Esophagus mucosa (tissue), 1 donor: Measurements from ENCODE around the gene SCUBE1. TPM values are rescaled to one million over a fixed set of nuclear protein-coding genes. Genes with fewer than 3 reads are reported as not detected.

Source experiments
- ATAC-seq: fragments of 200-7000 bp; cut with Tn5 transposase; one replicate; pipeline ENCODE4 v1.9.1; 2020
- total RNA-seq: library from RNA; stranded (reverse); gene quantifications from one replicate; pipeline ENCODE4 v1.2.4, GENCODE V29; 2023
- donor health status: DM: yes; HTN: yes; CAD: no.

Gene SCUBE1
- total RNA-seq, 1 donor from 2014 or later: 0.80 TPM

DNA sequence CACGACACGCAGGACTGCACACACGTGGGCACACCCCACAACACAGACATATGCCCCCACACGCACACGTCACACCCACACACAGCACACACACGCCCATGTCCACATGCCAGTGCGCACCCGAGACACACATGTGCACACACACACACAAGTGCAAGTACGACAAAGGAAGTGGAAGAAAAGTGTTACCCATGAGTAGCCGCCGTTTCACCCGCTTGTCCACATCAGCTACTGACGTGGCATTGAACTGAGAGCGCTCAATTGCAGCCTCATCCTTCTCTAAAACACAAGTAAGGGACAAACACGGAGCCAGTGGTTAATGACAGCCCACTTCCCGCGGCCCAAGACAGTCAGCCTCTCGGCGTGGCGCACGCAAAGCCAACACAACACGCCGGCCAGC lies 87.9 kb downstream of the SCUBE1 start:
- ATAC-seq: no peak

DNA sequence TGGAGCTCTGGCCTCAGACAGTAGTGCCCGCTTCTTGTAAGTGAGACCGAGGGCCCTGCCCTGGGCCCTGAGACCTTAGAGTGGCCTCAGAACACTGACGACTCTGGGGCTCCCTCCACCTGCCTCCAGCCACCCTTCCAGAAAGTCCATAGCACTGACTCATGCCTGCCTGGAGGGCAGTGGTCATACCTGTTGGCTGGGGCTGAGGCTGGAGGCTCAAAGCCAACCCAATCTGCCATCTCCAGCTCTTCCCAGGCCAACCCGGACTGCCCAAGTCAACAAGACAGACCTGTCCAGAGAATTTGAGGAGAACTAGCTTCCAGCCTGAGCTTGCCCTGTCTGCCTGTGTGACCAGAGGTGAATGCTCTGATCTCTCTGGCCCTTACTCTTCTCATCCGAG lies 89.3 kb downstream of the SCUBE1 start:
- no peak for ATAC-seq

DNA sequence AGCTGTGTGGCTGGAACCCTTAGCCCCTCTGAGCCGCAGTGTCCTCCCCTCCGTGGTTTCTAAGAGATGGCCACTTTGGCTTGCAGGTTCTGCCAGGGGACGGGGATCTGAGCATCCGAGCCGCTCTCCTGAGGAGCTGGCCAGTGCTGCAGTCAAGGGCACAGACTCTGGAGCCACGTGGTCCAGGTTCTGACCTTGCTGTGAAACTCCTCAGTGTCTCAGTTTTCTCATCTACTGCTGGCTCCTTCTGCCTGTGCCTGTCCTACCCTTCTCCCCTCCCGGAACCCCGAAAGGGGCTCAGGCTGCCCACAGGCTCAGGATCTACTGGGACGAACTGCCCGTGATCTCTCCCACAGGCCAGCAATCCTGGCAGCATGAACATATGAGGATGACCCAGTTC lies 90.9 kb downstream of the SCUBE1 start:
- no peak for ATAC-seq

DNA sequence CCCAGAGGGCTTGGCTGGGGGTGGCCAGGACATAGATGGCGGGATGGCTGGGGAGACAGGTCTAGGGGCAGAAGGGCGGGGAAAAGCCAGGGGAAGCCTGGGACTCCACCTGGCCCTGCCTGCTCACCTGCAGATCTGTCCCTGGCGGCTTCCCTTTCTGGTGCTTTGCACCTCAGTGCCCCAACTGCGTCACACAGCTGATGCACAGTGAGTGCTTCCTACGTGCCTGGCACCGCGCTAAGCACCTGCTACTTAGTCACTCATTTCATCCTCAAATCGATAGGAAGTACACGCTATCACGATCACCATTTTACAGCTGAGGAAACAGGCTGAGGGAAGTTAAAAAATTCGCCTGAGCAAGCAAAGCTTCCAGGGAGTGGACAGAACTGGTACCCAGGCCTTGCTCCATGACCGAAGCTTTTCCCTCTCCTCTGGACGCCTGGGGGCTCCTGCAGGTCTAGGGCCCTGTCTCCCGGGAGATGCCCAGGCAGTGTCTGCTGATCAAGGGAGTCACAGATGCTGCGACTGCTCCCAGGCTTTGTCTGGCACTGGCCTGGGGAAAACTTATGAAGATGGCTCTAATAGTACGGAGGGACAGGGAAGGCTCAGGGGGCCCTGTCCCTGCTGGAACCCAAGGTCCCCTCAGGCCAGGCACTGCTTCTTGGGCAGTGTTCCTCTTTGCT lies 93.2 kb downstream of the SCUBE1 start:
- no peak for ATAC-seq

DNA sequence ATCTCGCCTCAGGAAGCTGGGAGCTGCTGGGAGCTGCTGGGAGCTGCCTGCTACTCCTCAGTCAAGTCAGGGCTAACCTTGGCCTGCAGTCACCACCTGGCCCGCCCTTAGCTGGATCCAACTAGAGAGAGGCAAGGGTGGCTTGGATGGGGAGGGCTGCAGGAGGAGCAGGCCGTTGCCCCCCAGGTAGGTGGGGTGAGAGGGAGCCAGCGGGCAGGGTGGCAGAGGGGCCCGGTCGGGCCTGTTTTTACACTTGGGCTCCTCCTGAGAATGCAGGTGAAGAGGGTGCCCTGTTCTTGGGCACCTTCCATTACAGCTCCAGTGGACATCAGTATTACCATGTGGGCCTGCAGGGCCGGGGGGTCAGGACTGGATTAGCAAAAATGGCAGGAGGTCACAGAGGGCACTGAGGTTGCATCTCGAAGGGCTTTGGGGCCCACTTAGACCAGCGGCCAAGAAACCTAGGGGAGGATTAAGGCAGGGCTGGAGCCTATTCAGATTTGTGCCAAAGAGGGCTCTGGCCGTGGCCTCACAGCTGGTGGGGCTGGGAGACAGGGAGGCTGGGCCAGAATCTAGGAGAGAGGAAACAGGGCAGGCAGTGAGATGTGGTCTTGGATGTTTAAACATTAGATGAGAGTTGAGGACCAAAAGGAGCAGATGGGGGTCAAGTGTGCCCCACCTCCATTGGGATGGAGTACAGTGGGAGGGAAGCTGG lies 95.5 kb downstream of the SCUBE1 start:
- ATAC-seq: no peak

DNA sequence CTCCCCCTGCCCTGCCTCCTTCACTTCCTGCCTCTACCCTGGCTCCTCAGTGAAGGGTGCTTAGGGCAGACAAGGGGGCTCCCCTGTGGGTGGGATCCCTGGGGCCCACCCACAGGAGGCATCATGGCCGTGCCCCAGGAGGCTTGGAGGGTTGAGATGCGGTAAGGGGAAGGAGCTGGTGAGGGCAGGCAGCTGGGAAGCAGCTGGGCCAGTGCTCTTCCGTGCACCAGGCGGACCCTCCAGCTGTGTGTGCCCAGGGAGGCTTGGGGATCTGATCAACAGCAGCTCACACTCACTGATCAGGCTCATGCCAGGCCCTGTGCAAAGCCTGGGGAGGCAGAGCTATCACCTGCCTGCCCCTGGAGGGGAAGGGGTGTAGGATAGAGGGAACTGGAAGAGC lies 97.0 kb downstream of the SCUBE1 start:
- ATAC-seq: no peak

DNA sequence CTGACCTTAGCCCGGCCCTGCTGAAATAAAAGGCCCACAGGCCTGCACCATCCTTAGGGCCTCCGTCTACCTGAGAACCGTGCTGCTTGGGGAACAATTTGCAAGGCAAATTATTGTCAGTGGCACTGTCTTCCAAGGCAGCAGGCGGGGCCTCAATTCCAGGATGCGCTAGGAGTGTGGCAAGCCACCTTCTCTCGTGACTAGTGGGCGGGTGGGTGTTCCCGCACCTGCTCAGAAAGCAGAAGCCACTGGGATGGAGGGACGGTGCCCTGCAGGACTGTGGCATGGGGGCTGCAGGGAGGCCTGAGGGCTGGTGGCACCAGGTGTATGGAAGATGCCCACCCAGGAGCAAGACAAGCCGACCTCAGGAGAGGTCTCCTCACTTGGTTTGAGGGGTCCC lies 97.5 kb downstream of the SCUBE1 start:
- ATAC-seq: no peak

DNA sequence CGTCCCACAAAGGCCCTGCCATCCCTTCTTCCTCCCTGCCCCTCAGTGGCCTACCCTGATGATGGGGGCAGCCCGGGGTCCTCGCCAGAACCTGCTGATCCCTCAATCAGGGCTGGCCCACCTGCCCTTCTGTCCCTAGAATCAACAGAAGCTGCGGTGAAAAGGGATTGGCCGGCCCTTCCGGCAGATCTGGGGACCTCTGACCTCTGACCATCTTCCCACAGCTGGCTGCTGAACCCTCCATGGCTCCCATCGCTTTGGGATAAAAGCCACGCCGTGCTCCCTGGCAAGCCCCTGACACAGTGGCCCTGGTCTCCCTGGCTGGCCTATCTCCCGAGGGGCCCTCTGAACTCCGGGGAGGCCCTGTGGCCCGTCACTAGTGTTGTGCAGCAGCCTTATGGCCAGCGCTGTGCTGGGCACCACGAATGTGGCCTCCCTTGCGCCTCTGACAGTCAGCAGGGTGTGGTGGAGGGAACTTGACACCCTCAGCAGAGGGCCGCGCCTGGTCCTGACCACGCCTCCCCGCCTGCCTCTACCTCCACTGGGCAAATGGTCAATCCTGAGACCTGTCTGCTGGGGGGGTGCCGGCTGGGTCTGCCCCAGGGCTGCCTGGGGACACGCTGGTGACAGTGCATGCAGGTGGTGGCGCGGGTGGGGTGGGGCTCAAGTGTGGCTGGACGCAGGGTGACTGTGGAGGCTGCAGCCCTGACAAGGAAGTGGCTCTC lies 98.2 kb downstream of the SCUBE1 start:
- no peak for ATAC-seq

DNA sequence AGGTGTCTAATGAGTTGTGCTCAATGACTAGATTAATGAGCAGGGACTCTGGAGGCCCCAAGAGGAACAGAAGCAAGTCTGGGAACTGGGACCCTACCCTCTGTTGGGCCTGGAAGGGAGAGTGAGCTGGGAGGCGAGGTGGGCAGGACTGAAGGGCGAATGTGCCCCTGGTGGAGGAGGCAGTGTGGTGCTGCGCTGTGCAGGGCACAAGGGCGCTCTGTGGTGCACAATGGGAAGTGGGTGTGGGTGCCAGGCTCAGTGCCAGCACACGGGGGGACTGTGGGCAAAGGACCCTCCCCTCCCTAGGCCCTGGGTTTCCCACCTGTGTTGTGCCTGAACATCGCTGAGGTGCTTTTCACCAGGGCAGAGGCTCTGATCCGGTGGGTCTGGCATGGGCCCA lies 98.8 kb downstream of the SCUBE1 start:
- ATAC-seq: no peak

DNA sequence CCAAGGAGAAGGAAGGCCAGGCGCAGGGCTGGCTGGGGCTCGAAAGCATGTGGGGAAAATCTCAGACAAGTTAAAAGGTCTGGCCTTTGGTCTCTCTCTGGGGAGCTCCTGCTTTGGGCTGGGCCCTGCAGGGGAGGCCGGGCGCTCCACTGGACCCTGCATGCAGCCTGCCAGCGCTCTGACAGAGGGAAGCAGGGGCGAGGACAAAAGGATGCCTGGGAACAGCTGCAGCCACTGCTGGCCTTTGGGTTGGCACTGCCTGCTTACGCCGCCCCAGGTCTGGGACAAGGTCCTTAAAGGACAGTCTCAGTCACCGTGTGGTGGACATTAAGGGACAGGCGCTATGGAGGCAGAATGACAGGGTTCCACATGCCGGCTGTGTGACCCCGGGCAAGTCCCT lies 99.8 kb downstream of the SCUBE1 start:
- no peak for ATAC-seq

DNA sequence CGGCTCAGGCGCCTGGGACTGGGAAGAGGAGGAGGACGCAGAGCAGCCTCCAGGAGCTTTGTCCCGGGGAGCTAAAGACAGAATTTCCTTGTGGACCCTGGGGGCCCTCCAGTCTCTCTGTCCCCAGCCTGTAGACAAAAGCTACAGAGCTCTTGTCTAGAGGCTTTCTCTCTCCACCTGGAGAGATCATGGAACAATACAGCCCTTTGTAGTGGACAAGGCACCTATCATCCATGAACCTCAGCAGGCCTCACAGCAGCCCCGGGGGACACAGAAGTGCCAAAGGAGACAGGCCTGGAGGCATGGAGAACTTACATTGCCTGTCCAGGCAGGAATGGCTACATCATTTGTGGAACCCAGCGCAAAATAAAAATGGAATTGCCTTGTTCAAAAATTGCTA lies 100.5 kb downstream of the SCUBE1 start:
- ATAC-seq: no peak

DNA sequence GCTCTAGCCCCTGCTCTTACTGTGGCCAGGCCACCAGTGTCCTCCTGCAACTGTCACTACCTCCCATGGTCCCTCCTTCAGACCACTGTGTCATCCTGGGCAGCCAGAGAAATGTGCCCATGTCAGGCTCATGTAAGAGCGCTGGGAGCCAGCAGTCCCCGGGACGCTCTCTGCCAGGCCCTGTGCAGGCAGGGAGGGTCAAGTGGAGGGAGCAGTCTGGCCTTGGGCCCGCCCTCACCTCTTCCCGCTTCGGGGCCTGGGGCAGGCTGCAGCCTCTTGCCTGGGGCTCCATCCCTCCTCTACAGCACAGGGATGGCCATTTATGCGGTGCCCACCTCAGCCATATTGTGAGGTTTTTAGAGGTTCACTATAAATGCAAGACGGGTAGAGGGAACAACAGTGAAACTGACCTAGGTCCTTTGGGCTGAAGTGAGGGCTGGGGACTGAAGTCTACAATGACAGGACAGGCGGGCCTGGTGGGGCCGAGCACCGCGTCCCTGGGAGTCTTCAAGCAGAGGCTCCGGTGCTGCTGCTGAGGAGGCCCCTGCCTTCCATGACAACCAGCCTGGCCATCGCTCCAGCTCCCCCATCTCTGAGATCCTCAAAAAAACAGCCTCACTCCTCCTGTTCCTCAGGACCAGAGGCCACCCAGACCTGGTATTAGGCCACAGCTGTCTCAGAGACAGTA lies 101.3 kb downstream of the SCUBE1 start:
- no peak for ATAC-seq

DNA sequence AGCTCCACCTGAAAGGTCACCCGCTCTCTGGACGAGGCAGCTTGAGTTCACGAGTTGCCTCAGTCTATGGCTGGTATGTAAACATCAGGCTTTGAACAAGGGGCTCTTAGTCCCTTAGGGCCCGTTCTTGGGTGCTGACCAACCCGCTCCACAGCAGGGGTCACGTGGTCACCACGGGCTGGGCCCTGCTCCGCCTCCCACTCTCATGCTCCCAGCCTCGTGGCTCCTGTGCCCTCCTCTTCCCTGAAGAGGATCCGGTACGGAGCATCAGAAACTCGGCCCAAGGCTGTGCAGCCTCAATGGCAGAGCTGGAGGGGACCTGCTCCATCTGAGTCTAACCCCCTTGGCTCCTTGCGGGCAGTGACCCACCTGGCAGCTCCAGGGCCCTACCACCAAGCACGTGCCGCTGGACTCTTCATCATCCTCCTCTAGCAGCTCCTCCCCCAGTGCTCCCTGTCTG lies 102.0 kb downstream of the SCUBE1 start:
- no peak for ATAC-seq

DNA sequence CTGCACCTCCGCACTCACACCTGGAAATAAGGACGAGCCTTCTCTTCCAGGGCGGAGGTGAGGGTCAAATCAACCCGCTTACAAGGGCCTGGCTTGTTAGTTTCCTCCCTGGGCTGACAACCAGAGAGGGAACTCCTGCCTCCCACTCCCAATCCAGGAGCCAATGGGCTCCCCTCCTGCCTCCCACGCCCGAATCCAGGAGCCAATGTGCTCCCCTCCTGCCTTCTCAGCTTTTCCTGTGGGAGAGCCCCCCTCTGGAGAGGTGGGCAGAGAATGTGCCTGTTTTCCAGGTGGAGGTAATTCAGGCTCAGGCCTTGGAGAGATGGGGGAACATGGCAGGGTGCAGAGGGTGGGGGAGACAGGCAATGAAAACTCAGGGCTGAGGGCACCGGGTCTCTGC lies 102.6 kb downstream of the SCUBE1 start:
- no peak for ATAC-seq

DNA sequence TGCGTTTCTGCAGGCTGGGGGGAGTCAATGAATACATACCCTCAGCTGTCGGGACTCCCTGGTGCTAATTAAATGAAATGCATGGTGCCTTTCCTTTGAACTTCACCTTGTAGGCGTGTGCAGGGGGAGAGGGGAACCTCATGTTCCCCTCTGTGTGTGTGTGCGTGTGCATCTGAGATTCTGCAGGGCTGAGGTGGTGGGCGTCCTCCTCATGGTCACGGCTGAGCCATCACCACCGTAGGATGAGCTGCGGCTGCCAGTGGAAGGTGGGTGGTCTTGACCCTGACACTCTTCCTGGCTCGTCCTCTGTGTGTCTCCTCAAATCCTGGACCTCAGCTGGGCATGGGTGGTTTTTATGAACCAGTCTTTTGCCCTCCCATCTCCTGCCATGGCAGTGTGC lies 103.2 kb downstream of the SCUBE1 start:
- ATAC-seq: no peak

DNA sequence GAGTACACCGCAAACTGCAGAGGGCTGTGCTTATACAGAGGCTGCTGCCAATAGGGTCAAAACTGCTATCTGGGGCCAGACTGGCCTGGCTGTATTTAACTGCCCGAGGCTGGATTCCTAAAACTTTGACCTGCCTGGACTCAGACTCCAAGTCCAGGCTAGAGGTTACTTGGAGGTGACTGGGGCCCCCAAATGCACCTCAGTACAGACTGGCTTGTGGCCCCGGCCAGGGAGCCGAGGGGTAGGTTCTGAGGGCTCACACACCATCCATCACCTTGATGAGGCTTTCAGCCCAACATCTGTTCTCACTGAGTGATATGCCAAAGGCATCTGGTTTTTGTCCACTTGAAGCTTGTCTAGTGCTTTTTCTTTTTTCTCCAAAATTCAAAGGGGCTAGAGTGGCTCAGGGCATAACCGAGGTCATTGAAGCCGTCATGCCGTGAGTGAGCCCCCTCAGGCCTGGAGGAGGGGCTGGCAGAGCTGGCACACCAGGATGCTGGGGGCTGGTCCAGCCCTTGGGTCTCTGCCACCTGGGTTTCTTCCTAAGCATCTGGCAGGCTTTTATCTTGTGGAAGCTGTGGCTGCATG lies 103.9 kb downstream of the SCUBE1 start:
- ATAC-seq: no peak

DNA sequence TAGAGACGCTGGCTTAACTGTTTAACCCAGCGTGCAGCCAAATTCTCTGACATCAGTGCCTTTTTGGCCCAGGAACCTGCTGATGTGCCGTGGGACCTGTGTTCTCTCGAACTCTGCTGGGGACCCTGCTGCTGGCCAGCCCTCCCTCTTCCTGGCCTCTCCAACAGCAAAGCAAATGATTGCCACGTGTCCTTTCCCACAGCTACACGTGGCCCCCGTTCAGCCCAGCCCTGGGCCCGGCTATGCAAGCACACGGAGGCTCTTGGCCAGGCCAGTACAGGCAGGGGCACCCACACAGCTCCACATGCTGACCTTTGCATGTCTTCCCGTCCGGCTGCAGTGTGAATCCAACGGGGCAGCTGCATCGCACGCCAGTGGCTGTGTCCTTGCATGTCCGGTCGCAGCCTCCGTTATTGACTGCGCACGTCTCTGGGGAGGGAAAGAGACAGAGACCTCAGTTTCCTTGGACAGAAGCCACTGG lies 104.6 kb downstream of the SCUBE1 start:
- no peak for ATAC-seq

DNA sequence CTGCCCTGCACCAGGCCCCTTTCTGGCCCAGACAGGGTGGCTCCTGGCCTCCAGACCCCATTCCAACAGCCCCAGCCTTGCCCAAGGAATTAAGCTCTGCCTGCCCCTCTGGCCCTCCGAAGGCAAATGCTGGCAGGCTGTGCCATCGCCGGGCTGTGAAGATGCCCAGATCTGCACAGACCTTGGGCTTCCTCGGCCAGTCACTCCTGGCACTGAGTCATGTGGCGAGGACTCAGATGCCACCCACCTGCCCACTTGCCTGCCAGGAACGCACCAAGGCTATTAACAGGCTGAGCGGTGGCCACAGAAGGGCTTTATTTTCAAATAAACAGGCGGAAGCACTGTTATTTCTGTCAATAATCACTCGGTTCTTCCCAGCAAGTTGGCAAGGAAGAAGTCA lies 105.9 kb downstream of the SCUBE1 start:
- no peak for ATAC-seq

DNA sequence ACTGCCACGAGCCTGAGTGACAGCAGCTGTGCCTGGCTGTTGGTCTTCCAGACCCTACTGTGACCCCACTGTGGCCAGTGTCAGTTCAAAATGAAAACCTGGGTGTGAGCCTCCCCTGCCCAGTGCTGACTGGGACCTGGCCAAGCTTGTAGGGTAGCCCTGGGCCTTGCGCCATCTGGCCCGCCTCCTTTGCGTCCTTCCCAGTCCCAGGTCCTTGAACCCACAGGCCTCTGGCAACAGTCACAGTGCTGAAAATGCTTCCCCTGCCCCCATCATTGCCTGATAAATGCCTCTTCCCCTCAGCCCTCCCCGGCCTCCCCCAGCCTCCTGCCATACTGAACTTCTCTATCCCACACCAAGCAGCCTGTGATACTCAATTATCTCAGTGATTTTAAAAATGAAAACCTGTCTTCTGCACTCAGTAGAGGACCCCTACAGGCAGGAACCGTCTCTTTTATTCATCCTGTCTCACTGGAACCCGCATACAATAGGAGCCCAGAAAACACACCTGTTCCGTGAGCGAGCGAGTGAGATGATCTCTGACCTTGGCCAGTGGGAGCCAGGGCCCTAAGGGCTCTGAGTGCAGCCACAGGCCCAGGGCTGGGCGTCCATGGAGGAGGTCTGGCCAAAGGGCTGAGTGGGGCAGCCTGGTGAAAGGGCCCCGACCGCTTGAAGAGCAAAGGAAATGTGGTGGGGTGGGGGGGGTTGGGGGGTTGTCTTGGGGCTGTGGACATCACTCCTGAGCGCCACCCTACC lies 106.6 kb downstream of the SCUBE1 start:
- ATAC-seq: no peak

DNA sequence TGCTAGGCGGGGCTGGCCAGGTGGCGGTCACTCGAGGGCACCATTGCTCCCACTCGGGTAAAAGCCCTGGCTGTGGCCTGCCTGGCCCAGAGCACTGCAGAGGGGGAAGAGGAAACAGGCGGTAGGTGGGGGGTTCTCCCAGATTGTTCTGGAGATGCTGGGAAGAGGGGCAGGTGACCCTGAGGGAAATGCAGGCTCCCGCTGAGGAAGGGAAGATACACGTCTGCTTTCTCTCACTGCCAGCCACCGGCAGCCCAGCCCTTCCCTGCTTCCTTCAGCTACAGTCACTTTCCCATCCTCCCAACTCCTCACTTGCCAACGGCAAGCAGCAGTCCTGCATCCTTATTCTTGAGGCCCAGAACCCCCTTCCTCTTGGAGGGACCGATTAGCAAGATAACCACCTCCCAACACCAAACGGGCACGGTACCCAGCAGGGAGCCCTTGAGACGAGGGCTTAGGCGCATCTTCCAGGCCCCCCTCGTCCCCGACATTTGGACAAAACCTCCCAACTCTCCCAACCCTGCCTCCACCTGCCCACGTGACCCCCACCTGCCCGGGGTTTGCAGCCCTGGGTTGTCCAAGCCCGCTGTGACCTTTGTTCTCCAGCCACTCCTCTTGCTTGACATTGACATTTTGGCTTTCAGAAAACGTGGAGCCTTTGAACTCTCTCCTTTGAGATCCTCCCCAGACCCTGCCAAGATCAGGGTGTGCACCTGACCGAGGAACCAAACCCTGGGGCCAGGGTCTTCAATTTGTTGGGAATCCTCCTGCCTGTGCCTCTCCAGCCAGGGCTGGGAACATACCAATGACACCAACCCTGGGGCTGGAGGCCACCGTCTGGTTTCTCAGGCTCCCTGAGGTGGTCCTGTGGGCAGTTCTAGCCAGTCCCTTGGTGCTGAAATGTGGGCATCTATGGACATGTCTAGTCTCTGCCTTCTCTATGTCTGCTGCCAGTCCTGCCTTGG lies 107.4 kb downstream of the SCUBE1 start:
- ATAC-seq: no peak
